ENCODE data around the gene RBM33. TPM values are rescaled to one million over a fixed set of nuclear protein-coding genes. Genes with fewer than 3 reads are reported as not detected.

The RBM33 gene
- total RNA-seq, 1 donor: 23.7 TPM

DNA sequence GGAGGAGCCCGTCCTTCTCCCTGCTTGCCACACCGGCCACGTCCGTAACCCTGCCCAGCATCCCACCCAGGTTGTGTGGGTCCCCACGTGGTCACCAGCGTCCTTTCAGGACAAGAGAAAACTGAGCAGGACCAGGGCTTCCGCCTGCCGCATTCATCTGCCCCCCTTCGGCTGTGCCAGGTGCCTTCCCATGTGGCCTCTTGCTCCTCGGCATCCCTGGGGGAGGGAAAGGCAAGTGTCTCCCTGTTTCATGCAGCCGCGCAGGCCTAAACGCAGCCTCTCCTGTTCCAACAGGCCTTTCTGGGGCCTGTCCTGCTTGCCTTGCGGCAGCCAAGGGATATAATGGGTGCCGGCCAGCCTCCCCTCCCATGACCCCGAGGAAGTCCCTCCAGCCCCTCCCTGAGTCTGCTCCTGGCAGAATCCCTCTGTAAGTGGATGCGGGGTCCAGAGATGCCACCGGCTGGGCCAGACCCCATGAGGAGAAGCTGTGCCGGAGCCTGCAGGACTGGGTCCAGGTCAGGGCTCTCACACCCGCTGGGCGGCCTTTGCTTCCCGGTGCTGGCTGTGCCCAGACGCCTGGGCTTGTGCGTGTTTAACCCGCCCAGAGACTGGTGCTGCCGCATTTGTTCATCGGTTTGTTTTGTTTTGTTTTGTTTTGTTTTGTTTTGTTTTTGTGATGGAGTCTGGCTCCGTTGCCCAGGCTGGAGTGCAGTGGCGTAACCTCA, 144.7 kb downstream of the RBM33 start:
- DNase-seq (ENCODE audit: low read depth): no peak
- H3K4me3 ChIP-seq (ENCODE audit: low read depth, low read length): no peak overlapping the region
- TF ChIP-seq, protein P1, sequence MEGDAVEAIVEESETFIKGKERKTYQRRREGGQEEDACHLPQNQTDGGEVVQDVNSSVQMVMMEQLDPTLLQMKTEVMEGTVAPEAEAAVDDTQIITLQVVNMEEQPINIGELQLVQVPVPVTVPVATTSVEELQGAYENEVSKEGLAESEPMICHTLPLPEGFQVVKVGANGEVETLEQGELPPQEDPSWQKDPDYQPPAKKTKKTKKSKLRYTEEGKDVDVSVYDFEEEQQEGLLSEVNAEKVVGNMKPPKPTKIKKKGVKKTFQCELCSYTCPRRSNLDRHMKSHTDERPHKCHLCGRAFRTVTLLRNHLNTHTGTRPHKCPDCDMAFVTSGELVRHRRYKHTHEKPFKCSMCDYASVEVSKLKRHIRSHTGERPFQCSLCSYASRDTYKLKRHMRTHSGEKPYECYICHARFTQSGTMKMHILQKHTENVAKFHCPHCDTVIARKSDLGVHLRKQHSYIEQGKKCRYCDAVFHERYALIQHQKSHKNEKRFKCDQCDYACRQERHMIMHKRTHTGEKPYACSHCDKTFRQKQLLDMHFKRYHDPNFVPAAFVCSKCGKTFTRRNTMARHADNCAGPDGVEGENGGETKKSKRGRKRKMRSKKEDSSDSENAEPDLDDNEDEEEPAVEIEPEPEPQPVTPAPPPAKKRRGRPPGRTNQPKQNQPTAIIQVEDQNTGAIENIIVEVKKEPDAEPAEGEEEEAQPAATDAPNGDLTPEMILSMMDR (IDR thresholded peaks at IDR 0.05; ENCODE audit: insufficient read depth, low read depth, low read length): no peak

DNA sequence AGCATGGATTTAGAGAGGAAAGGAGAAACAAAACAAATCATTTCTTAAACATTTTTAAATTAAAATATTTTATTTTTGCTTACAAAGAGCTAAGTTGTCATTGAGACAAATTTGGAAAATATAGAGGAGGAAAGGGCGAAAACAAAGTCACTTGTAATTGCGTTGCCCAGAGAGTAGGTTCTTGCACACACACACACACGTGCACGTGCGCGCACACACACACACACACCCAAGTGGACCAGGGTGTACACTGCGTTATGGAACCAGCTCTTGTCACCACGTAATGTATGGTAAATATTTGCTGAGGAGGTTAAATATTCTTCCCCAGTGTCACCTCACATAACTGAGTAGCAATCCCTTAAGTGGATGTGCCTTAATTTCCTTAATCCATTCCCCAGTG, 146.2 kb downstream of the RBM33 start:
- DNase-seq (ENCODE audit: low read depth): no peak
- H3K4me3 ChIP-seq (ENCODE audit: low read depth, low read length): no peak overlapping the region
- TF ChIP-seq, protein P1 (IDR thresholded peaks at IDR 0.05; ENCODE audit: insufficient read depth, low read depth, low read length): no peak

DNA sequence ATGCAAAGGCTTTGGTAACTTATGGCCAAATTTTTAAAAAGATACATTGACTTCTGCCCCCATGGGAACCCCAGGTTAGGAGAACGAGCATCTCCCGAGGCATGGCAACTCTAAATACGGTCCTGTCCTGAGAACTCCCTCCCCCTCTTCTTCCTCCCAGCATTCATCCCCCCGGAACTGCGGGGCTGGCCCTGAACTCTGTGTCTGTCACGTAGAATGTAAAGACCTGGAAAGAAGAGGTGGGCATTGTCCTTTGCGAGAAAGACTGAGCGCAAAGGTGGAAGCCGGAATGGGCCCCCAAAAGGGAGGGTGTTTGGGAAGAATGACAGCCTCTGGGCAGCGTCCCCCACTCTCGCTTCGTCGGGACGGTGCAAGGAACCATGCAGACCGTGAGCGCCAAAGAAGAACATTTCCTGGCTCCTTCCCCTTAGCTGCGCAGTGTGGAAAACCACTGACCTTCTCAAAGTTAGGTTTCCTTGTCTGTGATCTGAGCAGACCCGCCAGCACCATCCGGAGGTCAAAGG, 146.8 kb downstream of the RBM33 start:
- DNase-seq (ENCODE audit: low read depth): no peak
- no peak overlapping the region for H3K4me3 ChIP-seq (ENCODE audit: low read depth, low read length)

DNA sequence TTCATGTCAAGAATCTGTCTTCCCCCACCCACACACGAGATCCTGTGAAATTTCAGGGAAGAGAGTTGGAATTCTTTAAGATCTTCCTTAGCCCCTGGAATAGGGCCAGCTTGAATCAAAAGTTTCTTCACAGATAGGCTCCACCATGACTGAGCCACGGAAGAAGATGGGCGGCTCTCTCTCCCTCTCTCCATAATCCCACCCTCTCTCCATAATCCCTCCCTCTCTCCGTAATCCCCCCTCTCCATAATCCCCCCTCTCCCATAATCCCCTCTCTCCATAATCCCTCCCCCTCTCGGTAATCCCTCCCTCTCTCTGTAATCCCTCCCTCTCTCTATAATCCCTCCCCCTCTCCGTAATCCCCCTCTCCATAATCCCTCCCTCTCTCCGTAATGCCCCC, 147.4 kb downstream of the RBM33 start:
- peak; percentile 15 for DNase-seq (ENCODE audit: low read depth)

More for the DNA sequence above, 146.8 kb downstream of the RBM33 start:
- TF ChIP-seq, protein P1 (IDR thresholded peaks at IDR 0.05; ENCODE audit: insufficient read depth, low read depth, low read length): no peak

DNA sequence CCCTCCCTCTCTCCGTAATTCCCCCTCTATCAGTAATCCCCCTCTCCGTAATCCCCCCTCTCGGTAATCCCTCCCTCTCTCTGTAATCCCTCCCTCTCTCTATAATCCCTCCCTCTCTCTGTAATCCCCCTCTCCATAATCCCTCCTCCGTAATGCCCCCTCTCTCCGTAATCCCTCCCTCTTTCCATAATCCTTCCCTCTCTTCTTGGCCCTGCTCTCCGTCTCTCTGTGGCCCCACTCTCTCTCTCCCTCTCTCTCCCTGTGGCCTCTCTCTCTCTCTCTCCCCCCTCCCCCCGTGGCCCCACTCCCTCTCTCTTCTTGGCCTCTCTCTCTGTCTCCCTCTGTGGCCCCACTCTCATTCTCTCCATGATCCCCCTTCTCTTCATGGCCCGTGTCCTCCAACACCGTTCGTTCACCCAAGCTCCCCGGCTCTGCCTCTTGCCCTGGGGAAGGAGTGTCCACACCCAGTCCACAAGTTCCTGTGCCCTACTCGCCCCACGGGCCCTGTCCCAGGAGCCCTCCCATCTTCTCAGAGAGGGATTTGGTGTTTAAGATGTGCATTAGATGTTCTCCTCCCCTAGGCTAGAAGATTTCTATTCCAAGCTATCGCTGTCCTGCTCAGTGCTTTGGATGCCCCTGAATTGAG, 148.0 kb downstream of the RBM33 start:
- TF ChIP-seq, protein P1 (IDR thresholded peaks at IDR 0.05; ENCODE audit: insufficient read depth, low read depth, low read length): no peak
- no peak overlapping the region for H3K4me3 ChIP-seq (ENCODE audit: low read depth, low read length)
- no peak for DNase-seq (ENCODE audit: low read depth)

More for the DNA sequence above, 147.4 kb downstream of the RBM33 start:
- no peak overlapping the region for H3K4me3 ChIP-seq (ENCODE audit: low read depth, low read length)
- TF ChIP-seq, protein P1 (IDR thresholded peaks at IDR 0.05; ENCODE audit: insufficient read depth, low read depth, low read length): no peak

DNA sequence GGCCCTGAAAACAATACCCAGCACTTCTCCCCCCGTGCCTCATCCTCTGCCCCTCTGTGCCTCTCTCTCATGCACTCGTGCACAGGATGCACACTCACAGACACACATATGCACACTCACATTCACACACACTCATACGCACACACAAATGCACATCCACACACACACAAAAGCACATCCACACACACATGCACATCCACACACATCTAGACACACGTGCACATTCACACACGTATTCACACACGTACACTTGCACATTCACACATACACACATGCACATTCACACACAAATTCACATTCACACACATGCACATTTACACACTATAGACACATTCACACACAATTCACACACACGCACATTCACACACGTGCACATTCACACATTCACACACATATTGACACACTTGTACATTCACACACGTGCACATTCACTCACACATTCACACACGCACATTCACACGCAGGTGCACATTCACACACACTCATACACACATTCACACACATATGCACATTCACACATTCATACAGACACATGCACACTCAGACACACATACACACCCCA, 148.6 kb downstream of the RBM33 start:
- no peak for DNase-seq (ENCODE audit: low read depth)
- H3K4me3 ChIP-seq (ENCODE audit: low read depth, low read length): no peak overlapping the region
- TF ChIP-seq, protein P1 (IDR thresholded peaks at IDR 0.05; ENCODE audit: insufficient read depth, low read depth, low read length): no peak

All from fibroblast of villous mesenchyme (primary cell).